HUES48 (cell line): ENCODE data around the gene FJX1.
A peak's percentile ranks its signal among the peaks of the same experiment; 100 is the strongest.

Experiments used
- H3K27ac ChIP-seq: one replicate; pipeline ENCODE4 v1.7.0; 2013; ENCODE audit warnings: low read depth, low read length, inconsistent platforms
- H3K27me3 ChIP-seq: 2 replicates; pipeline ENCODE4 v1.6.1; 2013; ENCODE audit warnings: mild to moderate bottlenecking, low read length; ENCODE audit not compliant: control insufficient read depth, insufficient read depth
- H3K36me3 ChIP-seq: 2 replicates; pipeline ENCODE4 v1.6.1; 2013; ENCODE audit warnings: low read length; ENCODE audit not compliant: control insufficient read depth, insufficient read depth
- H3K4me1 ChIP-seq: 2 replicates; pipeline ENCODE4 v1.6.1; 2013; ENCODE audit warnings: mild to moderate bottlenecking, low read length; ENCODE audit not compliant: control insufficient read depth, insufficient read depth
- H3K4me3 ChIP-seq: 2 replicates; pipeline ENCODE4 v1.5.1; 2013; ENCODE audit warnings: mild to moderate bottlenecking, low read depth, low read length
- H3K9ac ChIP-seq: 2 replicates; pipeline ENCODE4 v1.6.1; 2013; ENCODE audit warnings: mild to moderate bottlenecking, low read depth, low read length, moderate library complexity
- H3K9me3 ChIP-seq: 2 replicates; pipeline ENCODE4 v1.6.1; 2013; ENCODE audit warnings: low read length; ENCODE audit not compliant: control insufficient read depth, insufficient read depth

FJX1 gene

DNA sequence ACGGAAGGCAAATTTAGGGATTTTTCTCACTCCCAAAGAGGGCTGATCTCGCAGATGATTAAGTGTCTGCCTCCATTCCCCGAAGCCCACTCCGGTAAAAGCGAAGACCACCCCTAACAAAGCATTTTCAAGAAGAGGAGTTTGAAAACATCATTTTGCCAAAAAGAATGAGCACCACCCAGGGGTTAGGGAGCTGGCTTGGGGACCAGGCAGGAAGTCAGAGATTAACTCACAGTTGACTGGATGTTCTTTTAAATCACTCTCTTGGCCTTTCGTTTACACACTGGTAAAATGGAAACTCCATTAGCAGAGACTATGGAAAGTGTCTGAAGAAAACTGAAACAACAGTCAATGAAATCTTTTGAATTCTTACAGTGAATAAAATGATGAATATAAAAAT lies 36.5 kb downstream of the FJX1 start:
- Histone ChIP-seq H3K36me3 (no peaks in the 10 kb centered on the region), H3K9ac (no peak overlapping the region), H3K27ac (peak overlapping the region; percentile 11), H3K4me3 (no peak overlapping the region), H3K27me3 (peaks cover 64% of the 10 kb centered on the region), H3K4me1 (peaks cover 19% of the 10 kb centered on the region), H3K9me3 (no peaks in the 10 kb centered on the region)

- peaks cover 19% of the 10 kb centered on the region for H3K4me1 ChIP-seq
Observed at GRCh38 chr11:35655254-35655653, 37.0 kb downstream of the FJX1 start.

DNA sequence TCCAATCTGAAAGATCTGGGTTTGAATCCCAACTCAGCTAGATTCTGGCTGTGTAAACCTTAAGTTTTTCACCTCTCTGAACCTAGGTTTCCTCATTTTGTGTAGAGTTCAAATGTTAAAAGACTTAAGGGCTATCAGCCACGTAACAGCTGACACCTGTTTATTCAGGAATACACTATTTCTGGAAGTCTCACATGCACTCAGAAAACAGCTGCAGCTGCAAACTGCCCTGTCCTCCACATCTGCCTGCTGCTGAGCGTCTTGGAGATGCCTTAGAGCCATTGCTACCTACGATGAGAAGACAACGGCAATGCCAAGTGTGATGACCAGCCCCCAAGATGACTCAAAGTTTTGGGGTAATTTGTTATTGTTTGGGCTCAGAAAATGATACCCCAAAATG lies 37.6 kb downstream of the FJX1 start:
- H3K4me3 ChIP-seq, result no peak overlapping the region
- peaks cover 19% of the 10 kb centered on the region for H3K4me1 ChIP-seq
- H3K36me3 ChIP-seq, result no peaks in the 10 kb centered on the region
- no peak overlapping the region for H3K27ac ChIP-seq
- peaks cover 65% of the 10 kb centered on the region for H3K27me3 ChIP-seq
- no peaks in the 10 kb centered on the region for H3K9me3 ChIP-seq
- no peak overlapping the region for H3K9ac ChIP-seq

More at GRCh38 chr11:35655254-35655653, 37.0 kb downstream of the FJX1 start:
- no peak overlapping the region for H3K9ac ChIP-seq
- H3K27ac ChIP-seq, result no peak overlapping the region
- no peaks in the 10 kb centered on the region for H3K36me3 ChIP-seq
- H3K9me3 ChIP-seq, result no peaks in the 10 kb centered on the region
- H3K27me3 ChIP-seq, result peaks cover 67% of the 10 kb centered on the region
- H3K4me3 ChIP-seq, result no peak overlapping the region

- H3K27ac ChIP-seq, result no peak overlapping the region
- H3K9me3 ChIP-seq, result no peaks in the 10 kb centered on the region
- no peaks in the 10 kb centered on the region for H3K36me3 ChIP-seq
- H3K9ac ChIP-seq, result no peak overlapping the region
- no peak overlapping the region for H3K4me3 ChIP-seq
- peaks cover 73% of the 10 kb centered on the region for H3K27me3 ChIP-seq
- H3K4me1 ChIP-seq, result peaks cover 27% of the 10 kb centered on the region
Observed at GRCh38 chr11:35658020-35658948, 40.0 kb downstream of the FJX1 start.

DNA sequence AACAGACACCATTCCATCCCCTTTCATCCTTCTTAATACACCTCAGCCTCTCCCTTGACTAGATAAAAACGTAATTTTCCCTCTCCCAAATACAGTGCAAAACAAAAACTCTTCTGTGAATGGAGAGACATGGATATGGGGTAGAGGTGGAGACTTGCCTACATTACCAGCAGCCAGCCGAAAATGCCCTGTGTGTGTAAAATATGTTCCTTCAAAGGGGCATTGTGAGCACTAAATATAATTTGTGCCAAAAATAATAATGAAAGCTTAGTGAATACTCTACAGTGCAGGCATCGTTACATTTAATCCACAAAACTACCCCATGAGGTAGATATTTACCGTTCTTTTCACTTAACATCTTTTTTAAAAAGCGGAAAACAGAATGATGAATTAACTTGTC lies 43.3 kb downstream of the FJX1 start:
- H3K36me3 ChIP-seq, result no peaks in the 10 kb centered on the region; the same call in 1 of the 2 replicates
- peaks cover 52% of the 10 kb centered on the region for H3K27me3 ChIP-seq
- no peak overlapping the region for H3K27ac ChIP-seq
- no peak overlapping the region for H3K9ac ChIP-seq
- no peak overlapping the region for H3K4me3 ChIP-seq
- H3K9me3 ChIP-seq, result peaks cover 14% of the 10 kb centered on the region; the same call in 1 of the 2 replicates
- peaks cover 8% of the 10 kb centered on the region; the same call in 1 of the 2 replicates for H3K4me1 ChIP-seq

GRCh38 chr11:35662061-35662648 lies 43.9 kb downstream of the FJX1 start:
- H3K9ac ChIP-seq, result peak overlapping the region; percentile 63; the same call in 1 of the 2 replicates
- no peaks in the 10 kb centered on the region; the same call in 1 of the 2 replicates for H3K36me3 ChIP-seq
- H3K4me1 ChIP-seq, result peaks cover 8% of the 10 kb centered on the region; the same call in 1 of the 2 replicates
- peaks cover 14% of the 10 kb centered on the region; the same call in 1 of the 2 replicates for H3K9me3 ChIP-seq
- peak overlapping the region; percentile 61 for H3K4me3 ChIP-seq
- H3K27me3 ChIP-seq, result peaks cover 46% of the 10 kb centered on the region
- H3K27ac ChIP-seq, result peak overlapping the region; percentile 69

- Histone ChIP-seq H3K4me1 (peaks cover 8% of the 10 kb centered on the region; the same call in 1 of the 2 replicates), H3K27ac (peak within 1 kb of the TSS; percentile 69), H3K36me3 (no peaks in the 10 kb centered on the region; the same call in 1 of the 2 replicates), H3K27me3 (peaks cover 42% of the 10 kb centered on the region), H3K9me3 (peaks cover 14% of the 10 kb centered on the region; the same call in 1 of the 2 replicates), H3K9ac (peak within 1 kb of the TSS; percentile 63; the same call in 1 of the 2 replicates), H3K4me3 (peak within 1 kb of the TSS; percentile 61)
Observed at GRCh38 chr11:35662649-35663407, 44.6 kb downstream of the FJX1 start, which contains the start of gene TRIM44. TSS of gene TRIM44 (plus strand) at chr11:35662775. CDS start at chr11:35663112, 337 bp downstream.

GRCh38 chr11:35663408-35663702 lies 45.1 kb downstream of the FJX1 start:
- Histone ChIP-seq H3K27ac (no peak overlapping the region), H3K4me1 (peaks cover 8% of the 10 kb centered on the region; the same call in 1 of the 2 replicates), H3K27me3 (peaks cover 36% of the 10 kb centered on the region), H3K9me3 (peaks cover 14% of the 10 kb centered on the region; the same call in 1 of the 2 replicates), H3K36me3 (no peaks in the 10 kb centered on the region; the same call in 1 of the 2 replicates), H3K4me3 (peak overlapping the region; percentile 61), H3K9ac (no peak overlapping the region)

DNA sequence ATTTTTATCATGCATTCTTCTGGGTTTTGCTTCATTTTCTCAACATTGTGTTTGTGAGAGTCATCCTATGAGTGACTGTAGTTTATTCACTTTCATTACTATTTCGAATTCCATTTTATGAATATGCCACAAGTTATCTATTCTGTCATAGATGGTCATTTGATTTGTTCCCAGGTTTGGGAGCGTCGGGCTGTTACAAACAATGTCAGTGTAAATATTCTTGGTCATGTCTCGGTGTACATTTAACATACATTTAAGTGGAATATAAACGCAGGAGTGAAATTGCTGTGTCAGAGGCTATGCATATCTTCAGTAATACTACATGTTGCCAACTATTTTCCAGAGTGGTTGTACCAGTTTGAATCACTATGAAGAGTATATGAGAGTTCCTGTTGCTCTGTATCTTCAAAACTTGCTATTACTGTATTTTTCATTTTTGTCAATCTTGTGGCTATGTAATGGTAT lies 46.7 kb downstream of the FJX1 start:
- Histone ChIP-seq H3K4me3 (no peak overlapping the region), H3K4me1 (peaks cover 8% of the 10 kb centered on the region; the same call in 1 of the 2 replicates), H3K27ac (no peak overlapping the region), H3K9me3 (peaks cover 14% of the 10 kb centered on the region; the same call in 1 of the 2 replicates), H3K9ac (no peak overlapping the region), H3K27me3 (peaks cover 23% of the 10 kb centered on the region), H3K36me3 (no peaks in the 10 kb centered on the region; the same call in 1 of the 2 replicates)

- Histone ChIP-seq H3K9me3 (peaks cover 14% of the 10 kb centered on the region; the same call in 1 of the 2 replicates), H3K27me3 (peaks cover 10% of the 10 kb centered on the region), H3K36me3 (no peaks in the 10 kb centered on the region; the same call in 1 of the 2 replicates), H3K4me1 (0 out of 2 replicates have a peak, but pooled peaks cover 2% of the 10 kb centered on the region), H3K27ac (no peak overlapping the region), H3K4me3 (no peak overlapping the region), H3K9ac (no peak overlapping the region)
Observed at GRCh38 chr11:35667257-35667656, 49.0 kb downstream of the FJX1 start.
